Pancreas (tissue), 10 donors: Measurements from ENCODE around the gene CFAP46. TPM values are rescaled to one million over a fixed set of nuclear protein-coding genes. Genes with fewer than 3 reads are reported as not detected.

ENCODE experiments used
- ATAC-seq, 4 donors: fragments of 200-7000 bp; cut with Tn5 transposase; one replicate each; pipeline versions ENCODE4 v1.8.0 to v1.9.1; 2020; ENCODE audit warnings: mild to moderate bottlenecking in 4 of 4, moderate library complexity in 4 of 4
- DNase-seq, 6 donors: peaks; one replicate each; pipeline ENCODE4 v3.0.0-alpha.2; 2020
- FAIRE-seq: peaks from 2 replicates; lab custom pipeline; 2012; peaks lifted over from hg19 to GRCh38; lab: Jason Lieb, UNC
- H3K27ac ChIP-seq, 4 donors: fragments of 200-600 bp; sonication (generic); 1 replicate in 3 of 4; 2 replicates in 1 of 4; pipeline versions ENCODE4 v1.5.0 to v1.8.0; 2020
- H3K27me3 ChIP-seq, 4 donors: fragments of 200-600 bp; one replicate each; pipeline ENCODE4 v1.8.0; 2021
- H3K36me3 ChIP-seq, 3 donors: fragments of 200-600 bp; sonication (generic) in 1 of 3; one replicate each; pipeline versions ENCODE4 v1.5.0 to v1.8.0; 2020 to 2021
- H3K4me1 ChIP-seq, 3 donors: fragments of 200-600 bp; one replicate each; pipeline ENCODE4 v1.8.0; 2021
- H3K4me3 ChIP-seq, 4 donors: fragments of 200-600 bp; sonication (generic) in 2 of 4; one replicate each; pipeline versions ENCODE4 v1.5.0 to v1.8.0; 2020 to 2021
- H3K9me3 ChIP-seq, 4 donors: fragments of 200-600 bp; one replicate each; pipeline ENCODE4 v1.8.0; 2021
- WGBS, 2 donors: extraction: QIAGEN DNeasy Blood & Tissue Kit; methylation state at CpG; one replicate each; pipeline ENCODE4 v1.1.7; 2013; 5-methylcytosine and 5-hydroxymethylcytosine counted together
- intact Hi-C, 3 donors: fragments of 100-400 bp; cut with DNase I; formaldehyde crosslinking; loops; one replicate each; pipeline versions ENCODE4 v1.11.1 to v1.14.2; 2022
- polyA plus RNA-seq, 2 donors: library from polyadenylated mRNA; stranded (reverse); fragments of 200-250 nt; gene quantifications; one replicate each; pipeline ENCODE4 v1.2.3, GENCODE V29; 2013
- total RNA-seq, 6 donors: library from RNA; stranded (reverse); fragmentation: NEBNext Ultra II Directional in 4 of 6; extraction: Animal tissue kit (Norgen Biotek cat#: 25700) in 4 of 6; gene quantifications; one replicate each; pipeline versions ENCODE4 v1.2.1 to v1.2.4, GENCODE V29; 2021 to 2023
- TF ChIP-seq, protein P1 (sequence below), 4 donors: fragments of 200-600 bp; sonication (generic) in 3 of 4; IDR thresholded peaks; one replicate each; pipeline versions ENCODE4 v1.5.0 to v1.8.0; 2021; ENCODE audit warnings: antibody characterized with exemption in 4 of 4
- donor health status: healthy with polysubstance abuse.
- donor health status: DM: no; HTN: no; CAD: no; lungs with moderate emphysema.
- donor health status: DM: no; HTN: no; CAD: no.
- donor health status: control.
- donor health status: control.
- donor health status: Bipolar disorder and iron deficiency.
- donor health status: DM: yes; HTN: yes; CAD: no.
- donor health status: DM: no; HTN: no; CAD: no.
- donor health status: DM: no; HTN: no; CAD: no.
- donor health status: DM: yes; HTN: yes; CAD: no.

Gene CFAP46
- total and polyA plus RNA-seq, 8 donors: 0.39 to 1.6 (median 1.0) TPM

DNA sequence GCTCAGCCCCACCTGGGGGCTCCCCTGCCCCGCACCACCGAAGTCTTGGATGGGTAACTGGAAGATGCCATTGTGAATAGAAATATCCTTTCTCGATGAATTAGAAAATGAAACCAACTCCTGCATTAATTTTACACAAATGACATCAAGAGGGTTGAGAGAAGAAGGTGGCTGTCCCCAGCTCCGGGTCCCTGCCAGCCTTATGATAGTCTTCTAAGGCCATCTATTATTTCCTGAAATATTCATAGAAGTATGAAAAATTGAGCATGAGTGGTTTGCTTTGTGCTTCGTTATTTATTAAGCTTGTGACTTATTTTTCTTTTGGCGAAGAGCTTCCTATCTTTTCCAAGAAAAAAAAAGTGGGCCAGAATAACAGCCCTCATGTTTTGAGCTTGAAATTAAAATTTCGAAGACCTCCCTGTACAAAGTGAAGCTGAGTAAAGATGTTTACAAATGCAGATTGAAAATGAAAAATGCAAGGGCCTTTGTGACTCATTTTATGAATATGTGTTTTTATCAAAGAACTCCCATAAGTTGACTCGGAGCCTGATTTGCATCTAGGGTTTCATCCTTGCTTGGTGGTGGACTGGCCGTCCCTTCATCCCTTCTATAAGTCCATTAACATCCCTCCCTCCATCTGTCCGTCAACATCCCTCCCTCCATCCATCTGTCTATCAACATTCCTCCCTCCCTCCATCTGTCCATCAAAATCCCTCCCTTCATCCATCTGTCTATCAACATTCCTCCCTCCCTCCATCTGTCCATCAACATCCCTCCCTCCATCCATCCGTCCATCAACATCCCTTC lies 20.5 kb upstream of the CFAP46 start:
- DNase-seq (no peak), FAIRE-seq (no peak), ATAC-seq (peak in 3 of 4 donors; percentile 3 to 20 (median 15))
- Histone ChIP-seq H3K4me3 (peak overlapping the region in 3 of 4 donors; percentile 14 to 50 (median 34)), H3K4me1 (no peaks in the 10 kb centered on the region), H3K27ac (peak overlapping the region in 1 of 4 donors; percentile 10), H3K27me3 (no peaks in the 10 kb centered on the region), H3K36me3 (no peaks in the 10 kb centered on the region), H3K9me3 (no peaks in the 10 kb centered on the region)
- TF ChIP-seq, protein P1, sequence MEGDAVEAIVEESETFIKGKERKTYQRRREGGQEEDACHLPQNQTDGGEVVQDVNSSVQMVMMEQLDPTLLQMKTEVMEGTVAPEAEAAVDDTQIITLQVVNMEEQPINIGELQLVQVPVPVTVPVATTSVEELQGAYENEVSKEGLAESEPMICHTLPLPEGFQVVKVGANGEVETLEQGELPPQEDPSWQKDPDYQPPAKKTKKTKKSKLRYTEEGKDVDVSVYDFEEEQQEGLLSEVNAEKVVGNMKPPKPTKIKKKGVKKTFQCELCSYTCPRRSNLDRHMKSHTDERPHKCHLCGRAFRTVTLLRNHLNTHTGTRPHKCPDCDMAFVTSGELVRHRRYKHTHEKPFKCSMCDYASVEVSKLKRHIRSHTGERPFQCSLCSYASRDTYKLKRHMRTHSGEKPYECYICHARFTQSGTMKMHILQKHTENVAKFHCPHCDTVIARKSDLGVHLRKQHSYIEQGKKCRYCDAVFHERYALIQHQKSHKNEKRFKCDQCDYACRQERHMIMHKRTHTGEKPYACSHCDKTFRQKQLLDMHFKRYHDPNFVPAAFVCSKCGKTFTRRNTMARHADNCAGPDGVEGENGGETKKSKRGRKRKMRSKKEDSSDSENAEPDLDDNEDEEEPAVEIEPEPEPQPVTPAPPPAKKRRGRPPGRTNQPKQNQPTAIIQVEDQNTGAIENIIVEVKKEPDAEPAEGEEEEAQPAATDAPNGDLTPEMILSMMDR (IDR thresholded peaks at IDR 0.05): no peak
- WGBS, 2 donors: 46 to 51% methylated on average over 11 of the region's 11 CpGs
- intact Hi-C loops: no loop called here

DNA sequence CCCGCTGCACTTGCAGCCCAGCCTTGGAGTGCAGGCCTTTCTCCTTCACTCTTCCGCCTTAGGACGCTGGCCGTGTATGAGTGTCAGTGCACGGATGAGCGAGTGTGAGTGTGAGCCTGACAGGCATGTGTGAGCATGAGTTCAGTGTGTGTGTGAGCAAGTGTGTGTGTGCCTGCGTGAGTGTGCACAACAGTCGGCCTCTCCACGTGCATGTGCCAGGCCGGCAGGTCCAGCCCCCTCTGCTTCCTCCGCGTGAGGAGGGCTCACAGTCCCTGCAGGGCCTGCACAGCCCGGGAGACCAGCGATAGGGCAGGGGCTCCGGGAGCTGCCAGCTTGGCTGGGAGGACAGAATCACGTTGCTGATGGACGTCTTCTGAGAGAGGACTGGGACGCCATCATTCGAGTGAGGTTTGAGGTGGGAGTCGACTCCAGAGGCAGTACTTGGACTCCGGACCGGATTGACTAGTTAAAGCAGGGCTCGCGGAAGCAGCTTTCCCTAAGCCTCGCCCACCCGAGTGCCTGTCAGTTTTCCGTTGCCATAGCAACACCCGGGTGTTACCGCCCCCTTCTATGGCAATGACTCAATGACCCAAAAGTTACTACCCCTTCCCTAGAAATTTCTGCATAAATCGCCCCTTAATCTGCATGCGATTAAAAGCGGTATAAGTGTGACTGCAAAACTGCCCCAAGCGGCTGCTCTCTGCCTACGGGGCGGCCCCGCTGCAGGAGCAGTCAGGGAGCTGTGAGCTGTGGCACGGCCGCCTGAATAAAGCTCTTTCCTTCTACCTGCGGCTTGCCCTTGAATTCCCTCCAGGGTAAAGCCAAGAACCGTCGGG lies 19.6 kb upstream of the CFAP46 start:
- H3K4me3 ChIP-seq: peak overlapping the region; percentile 7 to 50 (median 24)
- FAIRE-seq (no peak), ATAC-seq (peak; percentile 75 to 85 (median 84)), DNase-seq (peak; percentile 60 to 79 (median 72))
- no peaks in the 10 kb centered on the region for H3K27me3 ChIP-seq
- TF ChIP-seq, protein P1 (IDR thresholded peaks at IDR 0.05): no peak
- H3K9me3 ChIP-seq: no peaks in the 10 kb centered on the region
- no peaks in the 10 kb centered on the region for H3K4me1 ChIP-seq
- 22 to 30% methylated on average over 41 of the region's 41 CpGs for WGBS, 2 donors
- peak overlapping the region in 1 of 4 donors; percentile 10 for H3K27ac ChIP-seq
- intact Hi-C loops: no loop called here
- no peaks in the 10 kb centered on the region for H3K36me3 ChIP-seq

DNA sequence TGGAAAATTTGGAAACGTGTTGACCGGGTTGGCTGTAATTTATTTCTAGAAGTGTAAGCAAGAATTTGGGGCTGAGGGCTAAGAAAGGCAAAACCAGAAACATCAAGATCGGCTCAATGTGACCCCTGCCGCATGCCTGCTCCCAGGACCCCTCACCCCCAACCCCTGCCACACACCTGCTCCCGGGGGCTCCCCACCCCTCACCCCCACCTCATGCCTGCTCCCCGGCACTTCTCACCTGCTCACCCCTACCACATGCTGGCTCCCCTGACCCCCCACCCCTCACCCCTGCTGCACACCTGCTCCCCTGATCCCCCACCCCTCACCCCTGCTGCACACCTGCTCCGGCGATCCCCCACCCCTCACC lies 19.0 kb upstream of the CFAP46 start:
- Histone ChIP-seq H3K4me3 (no peak overlapping the region), H3K4me1 (no peaks in the 10 kb centered on the region), H3K36me3 (no peaks in the 10 kb centered on the region), H3K9me3 (no peaks in the 10 kb centered on the region), H3K27ac (no peak overlapping the region), H3K27me3 (no peaks in the 10 kb centered on the region)
- FAIRE-seq (no peak), ATAC-seq (no peak), DNase-seq (peak in 1 of 6 donors; percentile 29)
- TF ChIP-seq, protein P1 (IDR thresholded peaks at IDR 0.05): no peak
- WGBS, 2 donors: 52 to 57% methylated on average over 7 to 8 of the region's 8 CpGs
- intact Hi-C loops: no loop called here

DNA sequence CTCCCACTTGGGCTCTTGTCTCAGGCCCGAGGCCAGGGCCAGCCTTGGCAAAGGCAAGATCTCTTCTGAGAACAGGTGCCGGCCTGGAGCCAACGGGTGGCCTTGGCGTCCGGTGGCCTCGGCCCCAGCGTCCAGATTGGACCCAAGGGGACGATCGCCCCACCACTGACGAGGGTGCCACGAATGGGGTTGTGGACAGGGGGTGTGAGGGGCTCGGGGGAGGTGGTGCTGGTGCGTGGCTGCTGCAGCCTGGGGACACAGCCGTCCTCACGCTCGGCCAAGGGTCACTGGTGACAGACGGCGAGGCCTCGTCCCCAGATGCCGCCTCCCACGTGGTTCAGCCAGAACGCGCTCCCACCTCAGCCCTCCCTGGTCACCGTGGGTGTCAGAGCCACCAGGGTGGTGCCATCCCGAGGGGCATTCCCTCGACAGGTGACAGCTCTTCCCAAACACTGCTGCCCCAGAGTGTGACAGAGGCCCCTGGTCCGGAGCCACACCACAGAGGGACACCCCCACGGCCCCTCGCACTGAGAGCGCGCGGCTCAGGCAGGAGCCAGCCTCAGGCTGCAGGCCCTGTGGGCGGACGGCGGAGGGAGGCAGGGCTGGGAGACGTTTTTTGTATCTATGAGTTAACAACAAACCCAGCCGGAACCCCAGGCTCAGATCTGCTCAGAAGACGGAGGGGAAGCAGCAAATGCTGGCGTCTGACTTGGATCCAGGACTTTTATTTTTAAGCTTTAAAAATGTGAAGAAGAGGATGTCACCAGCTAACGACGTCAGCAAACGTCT lies 18.5 kb upstream of the CFAP46 start:
- peak in 1 of 6 donors; percentile 70 for DNase-seq
- no peak overlapping the region for H3K4me3 ChIP-seq
- no peak overlapping the region for H3K27ac ChIP-seq
- no peaks in the 10 kb centered on the region for H3K36me3 ChIP-seq
- intact Hi-C loops: no loop called here
- no peak for FAIRE-seq
- no peaks in the 10 kb centered on the region for H3K4me1 ChIP-seq
- ATAC-seq: no peak
- no peaks in the 10 kb centered on the region for H3K27me3 ChIP-seq
- no peaks in the 10 kb centered on the region for H3K9me3 ChIP-seq
- WGBS, 2 donors: 66 to 67% methylated on average over 38 to 42 of the region's 42 CpGs
- TF ChIP-seq, protein P1 (IDR thresholded peaks at IDR 0.05): no peak
